K562 (cell line): ENCODE measurements around the gene KLK1. TPM values are rescaled to one million over a fixed set of nuclear protein-coding genes. Genes with fewer than 3 reads are reported as not detected.

Experiments
- ATF3 ChIP-seq, 2 experiments: fragments of 450-650 bp in 1 of 2; sonication (generic) in 1 of 2; formaldehyde crosslinking in 1 of 2; IDR thresholded peaks in 1 of 2; conservative IDR thresholded peaks in 1 of 2; 2 replicates each; pipeline versions ENCODE4 v1.6.1 to v1.8.1; 2016 to 2023; ENCODE audit warnings: mild to moderate bottlenecking in 2 of 2, moderate library complexity in 2 of 2, inconsistent platforms in 1 of 2, missing genetic modification reagents in 1 of 2
- BCL6 ChIP-seq: fragments of 250-450 bp; sonication (Bioruptor Pico); IDR thresholded peaks from 2 replicates; pipeline ENCODE4 v1.4.0; 2020
- DNMT1 ChIP-seq: fragments of 450-650 bp; IDR thresholded peaks from 2 replicates; pipeline ENCODE4 v1.6.1; 2016; ENCODE audit warnings: antibody characterized with exemption, mild to moderate bottlenecking
- ETV1 ChIP-seq: fragments of 450-650 bp; conservative IDR thresholded peaks from 2 replicates; pipeline ENCODE4 v1.6.1; 2016; ENCODE audit warnings: missing genetic modification characterization, control low read depth, low read depth, missing compliant biosample characterization
- GTF2B ChIP-seq: IDR thresholded peaks from 2 replicates; pipeline ENCODE4 v1.6.1; 2011; ENCODE audit not compliant: insufficient read length; ENCODE audit errors: extremely low read depth
- HDAC6 ChIP-seq: IDR thresholded peaks from 2 replicates; pipeline ENCODE4 v1.6.1; 2012; ENCODE audit warnings: low read depth, mild to moderate bottlenecking, control low read depth, inconsistent platforms, low read length, moderate library complexity
- HNRNPH1 ChIP-seq: fragments of 200-400 bp; formaldehyde crosslinking; optimal IDR thresholded peaks from 2 replicates; pipeline ENCODE3; 2017; ENCODE audit warnings: low read depth, mild to moderate bottlenecking, low read length, moderate library complexity
- HOXB6 ChIP-seq: fragments of 250-450 bp; sonication (Bioruptor Pico); IDR thresholded peaks from 2 replicates; pipeline ENCODE4 v1.5.1; 2022; ENCODE audit warnings: mild to moderate bottlenecking, borderline replicate concordance
- ID3 ChIP-seq, 2 experiments: fragments of 250-450 bp in 1 of 2; fragments of 450-650 bp in 1 of 2; sonication (Bioruptor Pico) in 1 of 2; IDR thresholded peaks; 2 replicates each; pipeline versions ENCODE4 v1.6.1 to v1.8.0; 2016 to 2021; ENCODE audit warnings: mild to moderate bottlenecking in 2 of 2, moderate library complexity in 2 of 2, missing compliant biosample characterization in 1 of 2, missing genetic modification characterization in 1 of 2
- IRF1 ChIP-seq: sonication (generic); formaldehyde crosslinking; IDR thresholded peaks from 2 replicates; pipeline ENCODE4 v1.8.0; 2022; ENCODE audit warnings: missing genetic modification reagents, mild to moderate bottlenecking, borderline replicate concordance
- JUNB ChIP-seq: fragments of 450-650 bp; formaldehyde crosslinking; conservative IDR thresholded peaks from 2 replicates; pipeline ENCODE4 v1.4.0; 2020; ENCODE audit warnings: mild to moderate bottlenecking
- JUND ChIP-seq, 2 experiments: IDR thresholded peaks; 2 replicates in 1 of 2; 3 replicates in 1 of 2; pipeline ENCODE4 v1.6.1; 2011; ENCODE audit warnings: borderline replicate concordance in 2 of 2, low read depth in 2 of 2, low read length in 2 of 2, improper control_type of control experiment in 1 of 2, missing biosample characterization in 1 of 2, missing genetic modification characterization in 1 of 2, missing genetic modification reagents in 1 of 2
- KLF16 ChIP-seq: IDR thresholded peaks from 2 replicates; pipeline ENCODE4 v1.6.1; 2016; ENCODE audit warnings: antibody characterized with exemption
- MAFG ChIP-seq: fragments of 450-650 bp; conservative IDR thresholded peaks from 2 replicates; pipeline ENCODE4 v1.6.1; 2016; ENCODE audit warnings: missing genetic modification characterization, missing compliant biosample characterization
- PML ChIP-seq: IDR thresholded peaks from 2 replicates; pipeline ENCODE4 v1.6.1; 2012; ENCODE audit warnings: low read length, inconsistent platforms
- RBM15 ChIP-seq: fragments of 200-400 bp; formaldehyde crosslinking; IDR thresholded peaks from 2 replicates; pipeline ENCODE4 v1.6.1; 2018; ENCODE audit warnings: mild to moderate bottlenecking, low read length, moderate library complexity; ENCODE audit not compliant: insufficient read depth
- SAFB ChIP-seq: fragments of 200-400 bp; formaldehyde crosslinking; IDR thresholded peaks from 2 replicates; pipeline ENCODE4 v1.6.1; 2017; ENCODE audit warnings: low read depth, low read length, borderline replicate concordance
- TBL1XR1 ChIP-seq, 2 experiments: IDR thresholded peaks; 2 replicates each; pipeline ENCODE4 v1.6.1; 2012; ENCODE audit warnings: improper control_type of control experiment in 2 of 2, low read length in 2 of 2, mild to moderate bottlenecking in 1 of 2
- TCF7L2 ChIP-seq: fragments of 150-350 bp; IDR thresholded peaks from 2 replicates; pipeline ENCODE4 v1.6.1; 2016; ENCODE audit warnings: low read depth, mild to moderate bottlenecking, low read length, moderate library complexity
- ZNF224 ChIP-seq: sonication (generic); formaldehyde crosslinking; IDR thresholded peaks from 2 replicates; pipeline ENCODE4 v1.8.0; 2022; ENCODE audit warnings: mild to moderate bottlenecking, missing genetic modification reagents
- ZNF253 ChIP-seq: fragments of 250-450 bp; sonication (Bioruptor Pico); conservative IDR thresholded peaks from 2 replicates; pipeline ENCODE4 v1.6.1; 2021; ENCODE audit warnings: mild to moderate bottlenecking
- ZNF717 ChIP-seq: fragments of 250-450 bp; sonication (Bioruptor Pico); IDR thresholded peaks from 2 replicates; pipeline ENCODE4 v1.5.0; 2021
- ZSCAN29 ChIP-seq: fragments of 450-650 bp; IDR thresholded peaks from 2 replicates; pipeline ENCODE4 v1.6.1; 2017
- polyA plus RNA-seq, 8 experiments: library from polyadenylated mRNA; depleted of rRNA in 4 of 8; stranded (reverse) in 5 of 8; unstranded in 3 of 8; fragments of >200 nt; fragmentation: Nextera tagmentation in 2 of 8; fragmentation: Illumina TruSeq in 1 of 8; extraction: Ambion mirVana in 2 of 8; extraction: Trizol in 1 of 8; gene quantifications; 2 replicates each; pipeline versions ENCODE4 v1.2.1 to v1.2.3, GENCODE V29; 2011 to 2014; ENCODE audit warnings: inconsistent platforms in 1 of 8, missing spikeins in 1 of 8
- total RNA-seq, 7 experiments: library from RNA; depleted of rRNA in 6 of 7; stranded (reverse); fragments of >200 nt in 6 of 7; fragmentation: Illumina TruSeq in 2 of 7; extraction: Trizol in 2 of 7; gene quantifications; 2 replicates each; pipeline versions ENCODE4 v1.2.1 to v1.2.3, GENCODE V29; 2011 to 2021; ENCODE audit warnings: low replicate concordance in 1 of 7

The KLK1 gene
- total and polyA plus RNA-seq, 9 of the 15 experiments (the other 6 are each of a cell fraction or from before 2014, with no cell fraction given): 0.87 to 15.4 (median 9.1) TPM

GRCh38 chr19:50804420-50805272 lies 18.9 kb downstream of the KLK1 start (continued):
- no peak for TF ChIP-seq DNMT1
- TF ChIP-seq IRF1 (CRISPR knock-in tag): no peak
- TF ChIP-seq HDAC6: no peak
- no peak for TF ChIP-seq ZNF253 (CRISPR knock-in tag)
- TF ChIP-seq BCL6 (CRISPR knock-in tag): no peak
- TF ChIP-seq MAFG: no peak
- no peak for TF ChIP-seq HNRNPH1
- no peak for TF ChIP-seq SAFB
- no peak for TF ChIP-seq ZNF717 (CRISPR knock-in tag)
- no peak for TF ChIP-seq JUNB
- TF ChIP-seq TBL1XR1 (IDR thresholded peaks at IDR 0.05; ENCODE audit: low read length in 2 of 2): 0 out of 4 replicates have a peak, but pooled peaks of 1 of the 2 experiments have one; percentile 43
- TF ChIP-seq ETV1 (tag): peak; percentile 92
- TF ChIP-seq KLF16: no peak
- TF ChIP-seq ID3 (CRISPR knock-in tag; IDR thresholded peaks at IDR 0.05): no peak
- no peak; the same call in none of the 2 replicates for TF ChIP-seq ID3 (tag; IDR thresholded peaks at IDR 0.05)
- TF ChIP-seq PML: peak; percentile 96
- TF ChIP-seq ATF3 (IDR thresholded peaks at IDR 0.05): peak; percentile 98
- TF ChIP-seq ATF3 (CRISPR knock-in tag; conservative IDR thresholded peaks at IDR 0.05): peak; percentile 14
- TF ChIP-seq ZNF224 (CRISPR knock-in tag): no peak
- peak; percentile 73 for TF ChIP-seq JUND (IDR thresholded peaks at IDR 0.05; ENCODE audit: borderline replicate concordance, low read depth, low read length)
- TF ChIP-seq JUND (tag; IDR thresholded peaks at IDR 0.05; ENCODE audit: borderline replicate concordance, low read depth, low read length): peak; percentile 13; the same call in 2 of the 3 replicates
- no peak for TF ChIP-seq ZSCAN29
- no peak for TF ChIP-seq TCF7L2
- peak; percentile 87 for TF ChIP-seq GTF2B
- TF ChIP-seq HOXB6 (CRISPR knock-in tag): no peak
- no peak for TF ChIP-seq RBM15
